ENCODE measurements around the gene C2CD3.
A peak's percentile ranks its signal among the peaks of the same experiment; 100 is the strongest.

C2CD3 gene, protein sequence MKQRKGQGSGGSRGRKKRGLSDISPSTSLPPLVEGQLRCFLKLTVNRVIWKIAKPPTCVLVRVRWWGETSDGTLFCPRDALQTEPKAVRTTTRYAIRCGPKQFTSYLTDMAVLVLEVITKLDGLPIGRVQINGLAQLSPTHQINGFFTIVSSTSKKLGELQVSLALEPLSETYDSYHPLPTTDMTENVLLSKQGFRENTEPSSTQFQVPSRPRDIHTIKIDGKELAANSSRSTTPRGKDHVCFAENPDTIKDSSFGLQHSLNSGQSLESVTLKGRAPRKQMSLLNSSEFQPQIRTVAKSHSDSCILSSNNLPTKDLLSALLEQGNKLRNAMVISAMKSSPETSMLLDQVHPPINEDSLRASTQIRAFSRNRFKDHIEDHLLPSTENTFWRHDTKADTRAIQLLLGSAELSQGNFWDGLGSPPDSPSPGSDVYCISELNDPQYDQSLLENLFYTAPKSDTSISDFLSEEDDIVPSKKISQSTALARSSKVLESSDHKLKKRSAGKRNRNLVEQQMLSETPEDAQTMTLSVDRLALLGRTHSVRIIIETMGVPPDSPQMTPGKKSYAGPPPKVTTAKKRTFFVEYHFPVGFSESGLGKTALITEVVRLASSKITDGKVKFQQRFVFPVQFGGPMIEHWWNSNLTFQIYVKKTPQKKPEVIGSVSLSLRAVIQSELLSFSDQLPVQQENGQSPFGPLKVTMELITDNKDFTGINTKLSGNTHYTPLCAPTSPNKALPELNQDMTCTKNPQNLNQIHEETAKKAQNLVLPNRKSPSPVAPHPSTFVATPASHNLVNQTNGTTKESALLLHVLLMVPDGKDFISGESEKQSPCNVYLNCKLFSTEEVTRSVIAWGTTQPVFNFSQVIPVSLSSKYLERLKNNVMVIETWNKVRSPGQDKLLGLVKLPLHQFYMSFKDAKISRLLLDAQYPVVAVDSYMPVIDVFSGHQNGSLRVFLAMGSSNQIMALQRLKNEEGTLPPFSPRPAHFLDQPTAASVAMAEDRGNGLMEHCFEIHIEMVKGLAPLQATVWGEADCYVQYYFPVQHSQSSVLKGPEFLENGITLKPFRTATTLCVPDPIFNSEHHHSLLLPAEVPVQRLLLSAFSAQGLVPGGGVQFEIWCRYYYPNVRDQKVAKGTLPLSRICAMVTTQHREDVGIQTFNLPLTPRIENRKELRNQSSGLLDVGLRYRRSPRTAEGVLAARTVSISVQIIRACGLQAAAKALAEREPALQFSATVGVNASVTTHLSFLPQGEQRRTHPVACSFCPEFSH (N-terminal part only)

DNA sequence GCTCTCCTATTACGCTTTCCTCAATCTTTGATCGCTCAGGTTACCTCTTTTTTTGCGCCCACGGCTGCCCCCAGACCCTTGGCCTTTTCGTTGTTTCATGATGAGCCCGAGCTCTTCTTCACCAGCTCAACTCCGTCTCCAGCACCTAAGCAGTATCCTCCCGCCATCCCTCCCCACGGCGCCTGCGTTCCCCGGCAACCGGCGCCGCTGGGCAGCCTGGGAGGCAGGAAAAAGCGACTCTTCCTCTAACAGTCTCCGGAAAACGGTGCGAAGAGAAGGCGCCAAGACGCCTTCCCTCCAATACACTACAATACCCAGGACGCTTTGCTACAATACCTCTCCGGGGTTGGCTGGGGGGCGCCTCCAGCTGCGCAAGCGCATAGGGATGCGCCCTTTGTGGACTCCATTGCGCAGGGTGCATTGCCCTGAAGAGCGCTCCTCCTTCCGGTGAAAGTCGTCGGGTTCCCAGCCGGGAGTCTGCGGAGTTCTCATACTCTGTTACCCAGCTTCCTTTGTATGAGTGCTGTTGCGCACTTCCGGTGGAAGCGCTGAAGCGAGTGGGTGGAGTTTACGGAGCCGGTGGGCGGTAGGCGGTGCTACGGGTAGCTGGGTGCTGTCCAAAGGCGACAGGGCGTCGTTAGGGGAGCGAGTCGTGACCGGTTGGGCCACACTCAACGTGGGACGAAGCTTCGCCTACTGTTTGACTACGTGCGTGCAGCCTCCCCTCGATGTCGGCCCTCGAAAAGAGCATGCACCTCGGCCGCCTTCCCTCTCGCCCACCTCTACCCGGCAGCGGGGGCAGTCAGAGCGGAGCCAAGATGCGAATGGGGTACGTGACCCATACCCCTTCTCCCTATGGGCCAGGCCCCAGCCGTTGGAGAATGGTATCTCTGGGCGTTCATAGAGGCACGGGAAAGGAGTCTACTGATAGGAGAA is at the start of gene C2CD3, which contains the start of gene PPME1:
Gene C2CD3 (minus strand): TSS at position 309 of the 936 bp plus-strand sequence. CDS start 210 bp downstream, at position 99.
Gene PPME1 (plus strand): TSS at position 596 of the 936 bp plus-strand sequence. CDS start 133 bp downstream, at position 729.
- peak; percentile 91 to 94 for DNase-seq (ENCODE audit: low read depth in 1 of 2, low spot score in 1 of 2)

DNA sequence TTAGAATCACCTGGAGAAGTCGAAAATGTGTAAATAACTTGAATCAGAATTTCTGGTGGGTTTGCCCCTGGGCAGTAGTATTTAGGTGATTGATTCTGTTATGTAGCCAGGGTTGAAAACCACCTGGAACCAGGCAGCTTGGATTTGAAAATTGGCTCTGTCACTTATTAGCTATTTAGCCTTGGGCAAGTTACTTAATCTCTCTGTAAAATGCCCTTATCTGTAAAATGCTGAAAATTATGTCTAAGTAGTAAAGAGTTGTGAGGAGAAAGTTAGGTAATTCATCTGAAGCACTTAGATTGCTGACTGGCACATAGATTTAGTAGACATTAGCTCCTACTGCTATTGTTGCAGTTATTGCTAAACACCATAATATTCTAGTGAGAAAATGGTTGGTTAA is 49.6 kb upstream of the C2CD3 start:
- DNase-seq (ENCODE audit: low read depth in 1 of 2, low spot score in 1 of 2), result no peak

DNA sequence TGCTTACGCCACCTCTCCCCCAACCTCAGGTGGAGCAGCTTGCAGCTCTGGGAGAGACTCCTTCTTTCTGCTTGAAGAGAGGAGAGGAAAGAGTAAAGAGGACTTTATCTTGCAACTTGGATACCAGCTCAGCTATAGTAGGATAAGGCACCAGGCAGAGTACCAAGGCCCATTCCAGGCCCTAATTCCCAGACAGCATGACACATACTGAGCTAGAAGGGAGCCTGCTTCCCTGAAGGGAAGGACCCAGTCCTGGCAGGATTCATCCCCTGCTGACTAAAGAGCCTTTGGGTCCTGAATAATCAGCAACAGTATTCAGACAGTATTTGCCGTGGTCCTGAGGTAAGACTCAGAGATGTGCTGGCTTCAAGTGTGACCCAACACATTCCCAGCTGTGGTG is 41.7 kb upstream of the C2CD3 start:
- DNase-seq (ENCODE audit: low read depth in 1 of 2, low spot score in 1 of 2), result no peak

DNA sequence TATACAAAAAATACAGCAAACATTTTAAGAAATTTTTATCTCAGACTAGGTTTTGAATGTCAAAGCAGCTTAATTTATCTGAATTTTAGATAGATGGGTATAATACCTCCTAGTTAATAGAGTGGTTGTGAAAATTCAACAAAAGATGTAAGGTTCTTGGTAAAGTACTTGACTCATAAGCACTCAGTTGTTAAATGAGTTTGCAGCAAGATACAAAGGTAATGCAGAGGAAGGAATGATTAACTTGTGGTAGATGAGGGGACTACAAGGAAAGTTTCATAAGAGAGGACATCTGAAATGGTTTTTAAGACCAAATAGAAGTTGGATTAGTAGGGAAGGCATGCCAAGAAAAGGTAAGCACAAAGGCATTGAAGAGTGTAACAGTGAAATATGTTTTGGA is 37.7 kb upstream of the C2CD3 start:
- DNase-seq (ENCODE audit: low read depth in 1 of 2, low spot score in 1 of 2), result no peak

DNA sequence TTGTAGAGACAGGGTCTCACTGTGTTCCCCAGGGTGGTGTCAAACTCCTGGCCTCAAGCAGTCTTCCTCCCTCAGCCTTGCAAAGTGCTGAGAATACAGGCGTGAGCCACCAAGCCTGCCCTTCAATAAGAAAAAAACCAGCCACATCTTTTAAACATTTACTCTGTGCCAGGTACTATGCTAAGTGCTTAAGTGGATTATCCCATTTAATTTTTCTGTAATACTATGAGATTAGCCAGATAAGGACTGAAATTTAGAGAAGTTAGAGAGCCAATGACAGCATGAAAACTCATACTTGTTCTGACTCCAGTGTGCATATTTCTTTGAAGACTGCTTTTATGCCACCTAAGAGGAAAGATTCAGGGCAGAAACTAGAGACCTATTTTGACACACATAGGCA is 35.9 kb upstream of the C2CD3 start:
- DNase-seq (ENCODE audit: low read depth in 1 of 2, low spot score in 1 of 2), result no peak

DNA sequence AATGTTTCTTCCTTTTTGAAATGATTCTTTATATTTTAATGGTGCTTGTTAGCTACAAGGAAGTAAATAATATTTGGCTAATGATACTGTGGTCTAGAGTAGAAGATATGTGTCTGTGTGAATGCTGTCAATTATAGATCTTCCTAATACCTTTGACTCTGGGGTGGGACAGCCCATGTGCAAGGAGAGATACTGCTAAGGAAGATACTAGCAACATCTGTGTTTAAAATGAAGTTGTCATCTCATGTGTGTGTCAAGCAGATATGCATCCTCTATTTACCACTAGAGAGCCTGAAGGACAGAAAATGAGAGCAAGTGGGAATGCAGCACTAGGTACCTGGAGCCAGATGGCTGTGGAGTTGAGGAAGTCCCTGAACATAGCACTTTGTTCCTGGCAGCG is 34.4 kb upstream of the C2CD3 start:
- DNase-seq (ENCODE audit: low read depth in 1 of 2, low spot score in 1 of 2), result no peak

DNA sequence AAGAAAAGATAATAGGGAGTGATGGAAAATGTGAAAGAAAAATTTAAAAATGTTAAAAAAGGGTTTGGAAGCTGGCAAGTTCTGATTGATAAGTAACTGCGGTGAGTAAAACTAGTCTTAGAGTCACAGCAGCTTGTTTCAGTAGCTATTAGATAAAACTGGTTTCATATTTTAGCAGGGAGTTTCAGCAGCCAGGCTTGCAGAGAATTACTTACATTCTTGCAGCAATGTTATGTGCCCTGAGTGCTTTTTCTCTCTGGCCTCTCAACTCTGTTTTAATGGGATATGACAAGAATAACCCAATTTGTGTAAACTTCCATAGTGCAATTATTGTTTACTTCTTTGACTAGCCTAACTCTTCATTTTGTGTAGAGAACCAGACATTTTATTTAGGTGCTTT is 33.9 kb upstream of the C2CD3 start:
- DNase-seq (ENCODE audit: low read depth in 1 of 2, low spot score in 1 of 2), result no peak

DNA sequence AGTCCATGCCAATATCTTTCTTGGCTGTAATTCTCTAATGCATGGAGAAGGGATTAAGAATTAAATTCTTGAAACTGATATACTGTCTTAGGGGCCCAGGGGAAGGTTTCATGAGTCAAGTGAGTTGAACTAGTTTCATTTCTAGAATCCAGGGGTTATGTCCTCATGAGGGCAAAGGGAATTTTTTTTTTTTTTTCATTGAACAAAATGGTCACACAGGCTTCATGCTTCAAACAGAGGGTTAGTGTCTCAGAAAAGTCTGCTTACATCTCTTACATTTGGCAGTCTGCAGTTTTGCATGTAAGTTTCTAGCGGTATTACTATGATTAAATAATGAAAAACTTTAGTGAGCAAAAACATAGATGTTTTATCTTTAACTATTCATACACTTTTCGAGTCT is 33.2 kb upstream of the C2CD3 start:
- no peak for DNase-seq (ENCODE audit: low read depth in 1 of 2, low spot score in 1 of 2)

DNA sequence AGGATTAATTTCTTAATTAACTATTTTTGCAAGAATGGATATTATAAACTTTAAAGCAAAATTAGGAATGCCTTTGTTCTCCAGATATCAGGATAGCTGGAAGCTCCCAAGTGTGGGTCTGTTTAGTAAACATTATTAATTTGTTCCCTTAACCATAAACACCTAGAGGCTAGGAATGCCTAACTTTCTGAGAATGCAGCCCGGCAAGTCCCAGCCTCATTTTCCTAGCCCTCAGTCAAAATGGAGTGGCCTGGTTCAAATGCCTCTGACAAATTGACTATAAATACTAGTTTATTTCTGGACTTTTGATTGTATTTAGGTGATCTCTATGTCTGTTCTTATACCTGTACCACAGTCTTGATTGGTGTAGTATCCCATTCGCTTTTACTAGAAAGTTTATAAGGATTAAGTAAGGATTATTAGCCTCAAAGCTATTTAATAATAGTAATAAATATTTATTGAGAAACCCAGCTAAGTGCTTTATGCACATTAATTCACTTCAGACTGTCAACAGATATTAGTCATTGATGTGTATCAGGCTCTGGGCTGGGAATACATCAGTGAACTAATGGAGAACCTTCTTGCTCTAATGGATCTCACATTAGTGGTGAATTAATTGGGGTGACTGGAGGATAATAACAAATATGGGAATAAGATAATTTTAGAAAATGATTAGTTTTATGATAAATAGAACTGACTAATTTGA is 26.1 kb upstream of the C2CD3 start:
- no peak for DNase-seq (ENCODE audit: low read depth in 1 of 2, low spot score in 1 of 2)

DNA sequence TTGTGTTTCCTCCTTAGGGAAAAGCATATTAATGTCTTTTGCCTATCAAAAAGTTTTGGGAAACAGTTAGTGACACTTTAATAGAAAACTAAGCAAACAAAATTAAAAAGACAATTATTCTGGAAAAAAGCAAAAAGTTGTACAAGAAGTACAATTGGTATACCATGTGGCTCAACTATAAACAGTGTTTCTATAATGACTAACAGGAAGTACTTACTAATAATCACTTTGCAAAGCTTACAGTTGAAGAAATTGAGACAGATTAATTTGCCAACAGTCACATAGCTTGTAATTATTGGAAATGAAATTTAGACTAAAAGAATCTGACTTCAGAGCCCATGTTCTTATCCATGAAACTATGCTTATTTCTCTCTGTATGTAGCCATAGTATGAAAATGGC is 25.0 kb upstream of the C2CD3 start:
- no peak for DNase-seq (ENCODE audit: low read depth in 1 of 2, low spot score in 1 of 2)

DNA sequence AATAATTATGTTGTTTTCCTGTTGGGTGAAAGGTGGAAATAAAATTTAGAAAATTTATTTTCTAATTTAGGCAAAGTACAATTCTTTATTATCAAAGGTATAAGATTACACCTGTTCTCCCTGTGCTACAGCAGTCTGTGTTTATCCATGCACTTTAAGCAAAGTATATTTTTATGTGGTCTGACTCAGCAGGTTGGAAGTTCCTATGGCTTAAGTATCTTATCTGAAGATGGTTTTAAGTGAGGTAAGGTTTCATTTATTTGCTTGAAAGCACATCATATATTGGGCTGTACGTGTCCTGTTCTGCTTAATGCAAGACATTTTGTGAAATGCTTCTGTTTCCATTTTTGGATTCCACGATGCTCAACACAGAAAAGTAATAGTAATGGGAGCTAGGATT is 14.9 kb upstream of the C2CD3 start:
- no peak for DNase-seq (ENCODE audit: low read depth in 1 of 2, low spot score in 1 of 2)

DNA sequence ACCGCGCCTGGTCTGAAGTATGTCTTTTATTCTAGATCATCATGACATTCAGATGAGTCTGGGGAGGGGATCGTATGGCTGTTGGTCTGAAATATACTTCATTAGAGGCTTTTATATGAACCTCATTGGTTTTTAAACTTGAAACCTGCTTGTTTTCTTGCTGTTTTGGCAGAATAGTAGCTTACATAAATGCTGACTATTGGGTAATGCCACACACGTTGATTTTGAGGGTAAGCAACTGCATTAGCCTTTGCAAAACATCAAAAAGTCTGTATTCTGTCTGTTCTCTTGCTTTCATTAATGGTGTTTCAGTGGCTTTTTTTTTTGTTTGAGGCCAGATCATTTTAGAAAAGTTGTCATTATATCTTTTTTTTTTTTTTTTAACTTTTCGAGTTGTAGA is 14.5 kb upstream of the C2CD3 start:
- no peak for DNase-seq (ENCODE audit: low read depth in 1 of 2, low spot score in 1 of 2)

DNA sequence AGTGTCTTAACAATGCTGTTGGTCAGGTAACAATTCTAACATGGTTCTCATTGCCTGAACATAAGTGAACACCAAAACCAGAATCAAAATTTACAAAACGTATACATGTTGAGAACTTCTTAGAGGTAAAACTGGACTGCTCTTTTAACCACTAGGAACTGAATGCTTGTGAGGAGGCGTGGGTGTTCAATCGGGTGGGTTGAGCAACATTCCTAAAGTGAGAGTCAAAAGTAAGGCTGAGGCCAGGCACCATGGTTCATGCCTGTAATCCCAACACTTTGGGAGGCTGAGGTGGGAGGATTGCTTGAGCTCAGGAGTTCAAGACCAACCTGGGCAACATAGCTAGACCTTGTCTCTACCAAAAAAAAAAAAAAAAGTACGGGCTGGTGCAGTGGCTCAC is 11.8 kb upstream of the C2CD3 start:
- DNase-seq (ENCODE audit: low read depth in 1 of 2, low spot score in 1 of 2), result no peak

DNA sequence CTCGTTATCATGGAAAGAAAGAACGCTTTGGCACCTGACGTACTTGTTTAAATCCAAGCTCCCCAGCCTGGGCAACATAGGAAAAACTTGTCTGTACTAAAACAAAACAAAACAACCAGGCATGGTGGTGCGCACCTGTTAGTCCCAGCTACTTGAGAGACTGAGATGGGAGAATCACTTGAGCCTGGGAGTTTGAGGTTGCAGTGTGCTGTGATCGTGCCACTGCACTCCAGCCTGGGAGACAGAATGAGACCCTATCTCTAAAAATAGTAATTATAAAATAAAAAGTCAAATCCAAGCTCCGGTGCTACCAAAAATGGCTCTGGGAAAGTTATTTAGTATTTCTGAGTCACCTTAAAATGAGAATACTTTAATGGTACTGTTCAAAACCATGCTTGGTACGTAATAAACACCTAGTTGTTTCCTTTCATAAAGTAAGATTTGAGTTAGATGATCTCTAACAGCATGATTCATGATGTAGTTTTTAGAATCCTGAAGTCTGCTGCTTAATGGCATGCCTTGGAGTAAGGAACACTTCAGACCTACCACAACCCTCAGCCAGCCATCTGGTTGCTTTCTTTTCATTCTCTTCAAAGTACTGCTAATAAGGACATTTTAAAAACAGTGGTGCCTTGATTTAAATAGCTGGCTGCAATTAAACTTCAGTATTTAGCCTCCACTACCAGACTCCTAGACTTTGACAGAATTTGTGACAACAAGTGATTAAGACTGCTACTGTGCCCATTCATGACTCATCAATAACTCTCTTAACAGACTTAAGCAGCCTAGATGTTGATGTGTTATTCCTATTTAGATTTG is 8.6 kb upstream of the C2CD3 start:
- no peak for DNase-seq (ENCODE audit: low read depth in 1 of 2, low spot score in 1 of 2)

DNA sequence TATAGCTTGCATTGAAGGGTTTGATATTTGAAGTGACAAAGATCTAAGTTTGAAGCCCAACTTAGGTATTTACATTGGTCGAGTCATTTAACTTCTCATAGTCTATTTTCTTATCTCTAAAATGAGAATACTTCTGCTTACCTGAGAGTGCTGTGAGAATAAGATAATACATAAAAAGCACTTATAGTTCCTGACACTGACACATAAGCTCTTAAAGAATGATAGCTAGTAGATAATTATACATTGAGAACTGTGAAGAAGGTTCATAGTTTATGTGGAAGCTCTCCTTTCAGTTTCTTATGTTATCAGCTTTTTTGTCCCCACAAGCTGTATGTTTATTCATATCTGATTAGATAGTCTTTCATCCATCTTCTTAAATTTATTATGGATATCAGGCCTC is 5.1 kb upstream of the C2CD3 start:
- no peak for DNase-seq (ENCODE audit: low read depth in 1 of 2, low spot score in 1 of 2)

DNA sequence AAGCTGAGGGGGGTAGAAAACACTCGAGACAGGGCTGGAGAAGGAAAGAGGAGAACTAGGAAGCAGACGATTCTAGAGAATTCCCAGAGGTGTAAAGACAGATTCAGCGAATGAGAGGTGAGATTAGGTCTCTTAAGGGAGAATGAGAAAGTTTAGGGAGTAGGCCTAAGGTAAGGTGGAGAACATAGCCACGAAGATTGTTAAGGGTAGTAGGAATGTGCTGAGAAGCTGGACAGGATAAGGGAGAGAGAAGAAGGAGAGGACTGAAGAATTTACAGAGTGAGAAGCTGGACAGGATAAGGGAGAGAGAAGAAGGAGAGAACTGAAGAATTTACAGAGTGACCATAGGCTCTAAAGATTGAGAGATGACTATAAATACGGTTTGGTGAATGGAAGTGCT is 1.2 kb upstream of the C2CD3 start:
- no peak for DNase-seq (ENCODE audit: low read depth in 1 of 2, low spot score in 1 of 2)

DNA sequence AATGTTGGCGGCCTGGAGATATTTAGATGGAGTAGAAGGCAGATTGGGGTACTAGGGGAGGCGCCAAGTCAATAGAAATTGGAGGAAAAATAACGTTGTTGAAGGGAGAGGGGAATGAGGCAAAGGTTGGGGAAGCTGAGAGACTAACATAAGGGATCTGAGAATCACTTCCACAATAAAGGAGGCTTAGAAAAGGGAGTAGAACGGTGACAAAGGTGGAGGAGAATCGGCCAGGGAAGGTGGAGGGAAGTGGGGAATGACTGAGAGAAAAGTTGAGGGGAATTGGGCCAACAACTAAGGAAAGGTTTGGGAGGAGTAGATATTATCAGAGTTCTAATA is 797 bp upstream of the C2CD3 start:
- DNase-seq (ENCODE audit: low read depth in 1 of 2, low spot score in 1 of 2), result no peak

DNA sequence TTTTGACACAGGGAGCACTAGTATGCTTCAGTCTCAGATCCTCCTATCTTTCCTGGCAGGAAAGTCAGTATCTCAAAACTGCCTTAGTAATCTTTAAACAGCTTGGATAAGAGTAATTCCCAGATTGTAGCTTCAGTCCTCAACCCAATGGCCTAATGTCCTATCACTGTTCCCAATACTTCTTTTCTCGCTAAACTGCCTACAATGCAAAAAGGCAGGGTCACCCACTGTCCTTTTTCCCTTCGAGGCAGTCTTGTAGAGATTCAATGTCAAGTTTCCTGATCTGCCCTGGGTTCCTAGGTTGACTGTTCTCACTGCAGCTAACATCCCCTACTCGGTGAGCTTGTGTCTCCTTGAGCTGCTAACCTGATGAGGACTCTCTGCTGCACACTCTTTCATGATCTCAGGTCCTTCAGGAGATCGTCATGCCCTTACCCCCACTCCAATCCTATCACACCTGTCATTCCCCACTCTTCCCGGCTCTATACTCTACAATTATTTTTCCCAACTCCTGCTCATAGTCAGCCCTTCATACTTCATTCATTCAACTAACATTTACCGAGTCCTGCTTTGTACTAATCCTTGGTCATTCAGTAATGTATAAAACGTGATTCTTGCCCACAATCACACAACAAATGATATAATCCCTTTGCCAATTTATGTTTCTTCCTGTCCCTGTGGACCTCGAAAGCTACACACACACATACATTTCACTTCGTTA is 904 bp downstream of the C2CD3 start:
- no peak for DNase-seq (ENCODE audit: low read depth in 1 of 2, low spot score in 1 of 2)

Measured in stimulated activated CD4-positive, alpha-beta T cell treated with anti-CD3 and anti-CD28 coated beads, Interleukin-15, amount 100 ng/mL, for 1 hour (primary cell).